T-helper 9 cell (primary cell): ENCODE measurements around the gene TRABD2B.
A peak's percentile ranks its signal among the peaks of the same experiment; 100 is the strongest.

Experiments used
- DNase-seq: peaks from one replicate; pipeline ENCODE4 v3.0.0-alpha.2; 2020

The TRABD2B gene

GRCh38 chr1:47751193-47751592 is 246.0 kb downstream of the TRABD2B start:
- DNase-seq = no peak

GRCh38 chr1:47745715-47746609 is 251.2 kb downstream of the TRABD2B start:
- DNase-seq = no peak

GRCh38 chr1:47742890-47743760 is 254.1 kb downstream of the TRABD2B start:
- no peak for DNase-seq

- DNase-seq = no peak
Observed at GRCh38 chr1:47738560-47739182, 258.5 kb downstream of the TRABD2B start.

- no peak for DNase-seq
Observed at GRCh38 chr1:47732489-47732888, 264.7 kb downstream of the TRABD2B start.

GRCh38 chr1:47731730-47732129 is 265.5 kb downstream of the TRABD2B start:
- DNase-seq = no peak

GRCh38 chr1:47729685-47730084 is 267.5 kb downstream of the TRABD2B start:
- no peak for DNase-seq

GRCh38 chr1:47727697-47728085 is 269.5 kb downstream of the TRABD2B start:
- no peak for DNase-seq

- DNase-seq = no peak
Observed at GRCh38 chr1:47727051-47727696, 270.0 kb downstream of the TRABD2B start.

- peak; percentile 40 for DNase-seq
Observed at GRCh38 chr1:47725992-47726855, 271.0 kb downstream of the TRABD2B start.

GRCh38 chr1:47725511-47725991 is 271.6 kb downstream of the TRABD2B start:
- DNase-seq = no peak

GRCh38 chr1:47725000-47725473 is 272.1 kb downstream of the TRABD2B start:
- no peak for DNase-seq

GRCh38 chr1:47724432-47724999 is 272.7 kb downstream of the TRABD2B start:
- no peak for DNase-seq

- DNase-seq = no peak
Observed at GRCh38 chr1:47722909-47723580, 274.1 kb downstream of the TRABD2B start.

GRCh38 chr1:47722101-47722500 is 275.1 kb downstream of the TRABD2B start:
- DNase-seq = no peak

- no peak for DNase-seq
Observed at GRCh38 chr1:47720111-47720510, 277.1 kb downstream of the TRABD2B start.

- DNase-seq = no peak
Observed at GRCh38 chr1:47717341-47717740, 279.8 kb downstream of the TRABD2B start.

- DNase-seq = no peak
Observed at GRCh38 chr1:47713975-47714767, 283.0 kb downstream of the TRABD2B start.

GRCh38 chr1:47713333-47713953 is 283.7 kb downstream of the TRABD2B start:
- DNase-seq = no peak
